Measurements from ENCODE around the gene ATCAY.

The ATCAY gene

DNA sequence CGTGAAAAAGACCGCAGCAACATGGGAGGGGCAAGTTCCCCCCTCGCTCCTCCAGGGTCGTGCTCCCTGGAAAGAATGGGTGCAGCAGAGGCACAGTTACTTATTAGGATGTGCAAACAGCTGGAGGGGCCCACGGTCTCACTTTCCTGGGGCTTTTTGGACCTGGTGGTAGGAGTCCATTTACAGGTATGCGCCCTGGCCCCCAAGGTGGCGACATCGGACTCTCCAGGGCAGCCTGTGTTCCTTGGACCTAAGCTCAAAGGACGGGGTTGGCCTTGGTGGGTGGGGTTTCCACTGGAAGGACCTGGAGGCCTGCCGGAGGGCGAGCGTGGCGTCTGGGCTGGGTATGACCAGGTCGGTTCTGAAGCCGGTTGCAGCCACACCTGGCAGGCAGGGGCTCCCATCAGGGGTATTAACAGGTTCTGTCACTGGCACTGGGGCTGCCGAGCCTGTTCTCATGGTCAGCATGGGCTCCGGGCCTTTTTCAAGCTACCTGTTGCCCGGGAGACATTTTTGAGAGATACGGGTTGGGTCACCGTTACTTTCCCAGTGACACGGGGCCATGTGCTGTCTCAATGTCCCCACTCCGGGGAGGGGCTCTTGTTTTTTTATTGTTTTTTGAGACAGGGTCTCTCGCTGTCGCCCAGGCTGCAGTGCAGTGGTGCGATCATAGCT lies 17.5 kb upstream of the ATCAY start:
- TF ChIP-seq CTCF (IDR thresholded peaks at IDR 0.05; ENCODE audit: borderline replicate concordance, extremely low read depth, low read length, poor library complexity, severe bottlenecking) = no peak
- no peak for TF ChIP-seq EZH2 (IDR thresholded peaks at IDR 0.05; ENCODE audit: borderline replicate concordance, low read depth, low read length, severe bottlenecking)
- H3K4me2 ChIP-seq (ENCODE audit: insufficient read depth, low read length) = no peak overlapping the region
- DNase-seq = no peak

DNA sequence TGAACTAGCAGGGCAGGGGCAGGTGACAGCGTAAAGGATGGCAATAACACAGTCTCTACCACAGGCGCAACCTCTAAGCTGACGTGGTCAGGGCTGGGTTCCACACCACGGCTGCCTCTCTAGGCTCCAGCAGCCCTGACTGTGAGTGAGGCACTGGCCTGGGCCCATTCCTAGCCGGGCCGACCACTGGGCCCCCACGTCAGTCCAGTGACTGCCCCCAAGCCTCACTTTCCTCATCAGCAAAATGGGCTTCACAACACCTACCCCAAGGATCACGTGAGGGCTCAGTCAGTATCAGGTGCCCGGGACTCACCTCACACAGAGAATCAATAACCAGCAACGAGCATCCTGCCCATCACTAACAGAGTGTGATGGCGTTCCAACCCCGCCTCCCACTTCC lies 16.8 kb upstream of the ATCAY start:
- Histone ChIP-seq H3K79me2 (ENCODE audit: insufficient read depth, low read length) (no peaks in the 10 kb centered on the region), H3K27ac (ENCODE audit: low read length) (no peak overlapping the region), H4K20me1 (ENCODE audit: insufficient read depth, low read length) (no peaks in the 10 kb centered on the region; the same call in 1 of the 2 replicates), H3K36me3 (ENCODE audit: insufficient read depth, low read length) (no peaks in the 10 kb centered on the region), H3K4me1 (ENCODE audit: insufficient read depth, low read length) (no peaks in the 10 kb centered on the region), H2AFZ (ENCODE audit: low read depth, low read length) (no peak overlapping the region), H3K27me3 (ENCODE audit: insufficient read depth, low read length, poor library complexity) (peaks cover 9% of the 10 kb centered on the region), H3K4me3 (ENCODE audit: low read depth in 1 of 2, low read length in 2 of 2) (no peak overlapping the region), H3K9ac (ENCODE audit: low read depth, low read length) (no peak overlapping the region), H3K4me2 (ENCODE audit: insufficient read depth, low read length) (no peak overlapping the region), H3K9me3 (ENCODE audit: insufficient read depth, low read length, severe bottlenecking) (no peaks in the 10 kb centered on the region)
- no peak for ATAC-seq (ENCODE audit: insufficient read depth, low read depth)
- no peak for DNase-seq
- TF ChIP-seq EZH2 (IDR thresholded peaks at IDR 0.05; ENCODE audit: borderline replicate concordance, low read depth, low read length, severe bottlenecking) (no peak), CTCF (IDR thresholded peaks at IDR 0.05; ENCODE audit: borderline replicate concordance, extremely low read depth, low read length, poor library complexity, severe bottlenecking) (no peak)

More for the DNA sequence above, 17.5 kb upstream of the ATCAY start:
- Histone ChIP-seq H3K27ac (ENCODE audit: low read length) (no peak overlapping the region), H3K79me2 (ENCODE audit: insufficient read depth, low read length) (no peaks in the 10 kb centered on the region), H3K9me3 (ENCODE audit: insufficient read depth, low read length, severe bottlenecking) (no peaks in the 10 kb centered on the region), H3K27me3 (ENCODE audit: insufficient read depth, low read length, poor library complexity) (peaks cover 9% of the 10 kb centered on the region), H3K9ac (ENCODE audit: low read depth, low read length) (no peak overlapping the region), H4K20me1 (ENCODE audit: insufficient read depth, low read length) (no peaks in the 10 kb centered on the region), H3K4me3 (ENCODE audit: low read depth in 1 of 2, low read length in 2 of 2) (no peak overlapping the region), H2AFZ (ENCODE audit: low read depth, low read length) (no peak overlapping the region), H3K4me1 (ENCODE audit: insufficient read depth, low read length) (no peaks in the 10 kb centered on the region), H3K36me3 (ENCODE audit: insufficient read depth, low read length) (no peaks in the 10 kb centered on the region)
- no peak for ATAC-seq (ENCODE audit: insufficient read depth, low read depth)

GRCh38 chr19:3866910-3867638 lies 13.4 kb upstream of the ATCAY start:
- Histone ChIP-seq H3K79me2 (ENCODE audit: insufficient read depth, low read length) (no peaks in the 10 kb centered on the region), H3K27ac (ENCODE audit: low read length) (no peak overlapping the region), H3K4me1 (ENCODE audit: insufficient read depth, low read length) (no peaks in the 10 kb centered on the region), H3K9me3 (ENCODE audit: insufficient read depth, low read length, severe bottlenecking) (no peaks in the 10 kb centered on the region), H3K36me3 (ENCODE audit: insufficient read depth, low read length) (no peaks in the 10 kb centered on the region), H3K27me3 (ENCODE audit: insufficient read depth, low read length, poor library complexity) (peaks cover 9% of the 10 kb centered on the region), H4K20me1 (ENCODE audit: insufficient read depth, low read length) (no peaks in the 10 kb centered on the region; the same call in 1 of the 2 replicates), H3K4me2 (ENCODE audit: insufficient read depth, low read length) (no peak overlapping the region), H2AFZ (ENCODE audit: low read depth, low read length) (no peak overlapping the region), H3K4me3 (ENCODE audit: low read depth in 1 of 2, low read length in 2 of 2) (no peak overlapping the region), H3K9ac (ENCODE audit: low read depth, low read length) (no peak overlapping the region)
- no peak for ATAC-seq (ENCODE audit: insufficient read depth, low read depth)
- DNase-seq = no peak
- no peak for TF ChIP-seq CTCF (IDR thresholded peaks at IDR 0.05; ENCODE audit: borderline replicate concordance, extremely low read depth, low read length, poor library complexity, severe bottlenecking)
